OCI-LY7 (cell line): ENCODE measurements around the gene BRD2. TPM values are rescaled to one million over a fixed set of nuclear protein-coding genes. Genes with fewer than 3 reads are reported as not detected.

Experiments used
- BruUV-seq: library from RNA; stranded (reverse); fragments of 400-500 nt; replicated peaks from 2 replicates; lab custom pipeline; 2021; lab: Mats Ljungman, UMichigan
- CTCF ChIA-PET: fragments of 300-600 bp; sonication (Branson Sonifier 250); formaldehyde crosslinking; loops from one replicate; lab custom pipeline; 2022; ENCODE audit warnings: antibody characterized with exemption; ENCODE audit not compliant: unreplicated experiment; lab: Charles Lee
- POLR2A ChIA-PET: fragments of 300-600 bp; sonication (Branson Sonifier 250); formaldehyde crosslinking; loops from one replicate; lab custom pipeline; 2022; ENCODE audit warnings: antibody characterized with exemption; lab: Charles Lee
- DNase-seq: peaks from one replicate; pipeline ENCODE4 v3.0.0-alpha.2; 2015; ENCODE audit warnings: low spot score
- H2AFZ ChIP-seq: fragments of 200-600 bp; sonication (generic), shearing (Covaris generic); 2 replicates; pipeline ENCODE4 v1.6.1; 2014; ENCODE audit warnings: mild to moderate bottlenecking, antibody characterized with exemption, low read length, moderate library complexity
- H3K27ac ChIP-seq: fragments of 200-600 bp; sonication (generic); 2 replicates; pipeline ENCODE4 v1.5.1; 2014; ENCODE audit warnings: mixed run types, low read depth, mild to moderate bottlenecking, moderate library complexity, low read length, inconsistent platforms; ENCODE audit not compliant: poor library complexity, severe bottlenecking
- H3K36me3 ChIP-seq: fragments of 200-600 bp; sonication (generic); 2 replicates; pipeline ENCODE4 v1.6.1; 2014; ENCODE audit warnings: mild to moderate bottlenecking, antibody characterized with exemption, low read length, moderate library complexity, mixed read lengths; ENCODE audit not compliant: insufficient read depth
- H3K4me1 ChIP-seq: fragments of 200-600 bp; sonication (generic); 2 replicates; pipeline ENCODE4 v1.5.1; 2014; ENCODE audit warnings: mild to moderate bottlenecking, low read length; ENCODE audit not compliant: insufficient read depth, poor library complexity, severe bottlenecking
- H3K4me2 ChIP-seq: fragments of 200-600 bp; sonication (generic); 2 replicates; pipeline ENCODE4 v1.6.1; 2014; ENCODE audit warnings: mild to moderate bottlenecking, low read length
- H3K4me3 ChIP-seq: fragments of 200-600 bp; sonication (generic); 2 replicates; pipeline ENCODE4 v1.5.1; 2014; ENCODE audit warnings: mild to moderate bottlenecking, low read depth, low read length; ENCODE audit not compliant: poor library complexity, severe bottlenecking
- H3K79me2 ChIP-seq: fragments of 200-600 bp; sonication (generic); 2 replicates; pipeline ENCODE4 v1.6.1; 2016; ENCODE audit warnings: low read depth, mild to moderate bottlenecking, low read length, moderate library complexity, mixed read lengths; ENCODE audit not compliant: insufficient read depth
- H3K9me2 ChIP-seq: fragments of 200-600 bp; sonication (generic); 2 replicates; pipeline ENCODE4 v1.6.1; 2016; ENCODE audit warnings: mild to moderate bottlenecking, low read length, mixed read lengths; ENCODE audit not compliant: insufficient read depth
- H3K9me3 ChIP-seq: fragments of 200-600 bp; sonication (generic); 2 replicates; pipeline ENCODE4 v1.6.1; 2014; ENCODE audit warnings: mild to moderate bottlenecking, mixed run types, low read length, mixed read lengths
- H4K20me1 ChIP-seq: fragments of 200-600 bp; sonication (generic); 2 replicates; pipeline ENCODE4 v1.6.1; 2014; ENCODE audit warnings: mild to moderate bottlenecking, antibody characterized with exemption, low read length, moderate library complexity, mixed read lengths; ENCODE audit not compliant: insufficient read depth
- CTCF ChIP-seq: fragments of 200-600 bp; sonication (generic); conservative IDR thresholded peaks from 2 replicates; pipeline ENCODE4 v1.5.1; 2014; ENCODE audit warnings: mild to moderate bottlenecking, antibody characterized with exemption, low read length, moderate library complexity, mixed read lengths
- EZH2phosphoT487 ChIP-seq: fragments of 200-600 bp; sonication (generic); IDR thresholded peaks from 2 replicates; pipeline ENCODE4 v1.6.1; 2018; ENCODE audit warnings: low read depth, borderline replicate concordance, mild to moderate bottlenecking, mixed run types, antibody characterized with exemption, low read length, moderate library complexity, mixed read lengths
- intact Hi-C: fragments of 100-400 bp; cut with micrococcal nuclease; formaldehyde crosslinking; loops from one replicate; pipeline ENCODE4 v1.10.0; 2022; ENCODE audit not compliant: unreplicated experiment
- total RNA-seq, 2 experiments: library from RNA; depleted of rRNA in 1 of 2; stranded (reverse); fragments of >200 nt in 1 of 2; shearing (Covaris generic) in 1 of 2; gene quantifications; 2 replicates each; pipeline ENCODE4 v1.2.3, GENCODE V29; 2014 to 2022

Gene BRD2
- total RNA-seq, 2 experiments from 2014 or later = 236 to 326 TPM

GRCh38 chr6:32952817-32953739 lies 15.3 kb upstream of the BRD2 start, which contains the start of gene HLA-DMA:
TSS of gene HLA-DMA (minus strand) at chr6:32953097. CDS start at chr6:32953036, 61 bp downstream.
- Histone ChIP-seq H3K9me3 (no peaks in the 10 kb centered on the region), H3K79me2 (peaks cover 48% of the 10 kb centered on the region), H3K4me1 (peaks cover 72% of the 10 kb centered on the region), H3K36me3 (peaks cover 26% of the 10 kb centered on the region), H3K9me2 (no peaks in the 10 kb centered on the region), H4K20me1 (no peaks in the 10 kb centered on the region), H3K27ac (peak within 1 kb of the TSS; percentile 74), H3K4me2 (peak within 1 kb of the TSS; percentile 91), H2AFZ (peak within 1 kb of the TSS; percentile 33; the same call in 1 of the 2 replicates), H3K4me3 (peak within 1 kb of the TSS; percentile 75)
- ChIA-PET POLR2A (interaction anchor here (0.6 to 7.6 kb wide), 21 partner anchors 10 to 370 kb away, joined by 3 to 203 read pairs (median 3); partner anchors contain the start of genes BRD2, HLA-DMB and HLA-DPA1), CTCF (interaction anchor here (1.0 to 3.8 kb wide), 7 partner anchors 8 to 67 kb away, joined by 3 to 23 read pairs (median 6); no protein-coding TSS in a partner anchor)
- TF ChIP-seq CTCF = peak; percentile 92
- no peak for TF ChIP-seq EZH2phosphoT487
- intact Hi-C loops = loop anchor here (1.0 kb wide), 1 partner anchor 15 kb away; the partner anchor contains the start of gene BRD2
- DNase-seq = peak; percentile 95
- no TSS peak for BruUV-seq

- H3K9me3 ChIP-seq = no peaks in the 10 kb centered on the region
- H3K4me3 ChIP-seq = peak overlapping the region; percentile 75
- H3K4me2 ChIP-seq = peak overlapping the region; percentile 91
- H3K27ac ChIP-seq = peak overlapping the region; percentile 74
- no peaks in the 10 kb centered on the region for H4K20me1 ChIP-seq
- peak overlapping the region; percentile 33; the same call in 1 of the 2 replicates for H2AFZ ChIP-seq
- intact Hi-C loops = loop anchor here (1.0 kb wide), 1 partner anchor 15 kb away; the partner anchor contains the start of gene BRD2
- POLR2A ChIA-PET = interaction anchor here (0.7 to 7.6 kb wide), 13 partner anchors 9 to 108 kb away, joined by 3 to 203 read pairs (median 4); partner anchors contain the start of genes BRD2 and HLA-DMB
- H3K9me2 ChIP-seq = no peaks in the 10 kb centered on the region
- peaks cover 65% of the 10 kb centered on the region for H3K4me1 ChIP-seq
- BruUV-seq = no TSS peak
- DNase-seq = no peak
- H3K79me2 ChIP-seq = peaks cover 41% of the 10 kb centered on the region
- TF ChIP-seq EZH2phosphoT487 = no peak
- no peak for TF ChIP-seq CTCF
- peaks cover 19% of the 10 kb centered on the region for H3K36me3 ChIP-seq
- CTCF ChIA-PET = interaction anchor here (1.5 to 3.8 kb wide), 5 partner anchors 9 to 31 kb away, joined by 5 to 23 read pairs (median 12); no protein-coding TSS in a partner anchor
These were observed 14.6 kb upstream of the BRD2 start for GRCh38 chr6:32953775-32954174.
